ENCODE data around the gene SF3B6. TPM values are rescaled to one million over a fixed set of nuclear protein-coding genes. Genes with fewer than 3 reads are reported as not detected.

Gene SF3B6
- total and polyA plus RNA-seq, 9 of the 15 experiments (the other 6 are each of a cell fraction or from before 2014, with no cell fraction given): 146 to 591 (median 295) TPM

GRCh38 chr2:24117902-24118301 is 41.8 kb upstream of the SF3B6 start:
- Histone ChIP-seq H3K27ac (ENCODE audit: extremely low read depth, low read depth, low read length) (no peak overlapping the region), H3K9ac (ENCODE audit: insufficient read depth in 1 of 2, low read depth in 2 of 2, low read length in 2 of 2) (no peak overlapping the region), H3K4me2 (ENCODE audit: insufficient read depth, low read length) (no peak overlapping the region), H2AFZ (ENCODE audit: low read depth, low read length) (no peak overlapping the region), H3K9me1 (ENCODE audit: control insufficient read depth, insufficient read depth, low read length) (no peaks in the 10 kb centered on the region), H3K36me3 (ENCODE audit: control insufficient read depth, insufficient read depth, low read length) (no peaks in the 10 kb centered on the region), H3K27me3 (ENCODE audit: control insufficient read depth in 2 of 2, insufficient read depth in 2 of 2, low read length in 2 of 2) (no peaks in the 10 kb centered on the region), H4K20me1 (replicated peaks; ENCODE audit: control insufficient read depth, insufficient read depth, low read length) (no peaks in the 10 kb centered on the region), H3K9me3 (replicated peaks; ENCODE audit: control insufficient read depth, insufficient read depth, low read depth, low read length) (0 out of 2 replicates have a peak, but pooled peaks cover 3% of the 10 kb centered on the region), H3K4me3 (no peak overlapping the region), H3K79me2 (ENCODE audit: control insufficient read depth, insufficient read depth, low read length) (no peaks in the 10 kb centered on the region), H3K4me1 (replicated peaks in 1 of 2; ENCODE audit: control insufficient read depth in 2 of 2, insufficient read depth in 2 of 2, low read length in 2 of 2) (peaks cover 1 to 3% of the 10 kb centered on the region in 2 experiments; a peak in 3 of 5 replicates)
- FAIRE-seq (no peak), ATAC-seq (no peak), DNase-seq (ENCODE audit: extremely low read depth in 1 of 4, low spot score in 3 of 4) (no peak)
- BruUV-seq (replicated peaks): no TSS peak
- intact Hi-C loops (cut with micrococcal nuclease) (no loop called here), in situ Hi-C loops (cut with MboI) (no loop called here)
- ChIA-PET CTCF (ENCODE audit: low intra/inter-chr PET ratio) (no interaction called here), POLR2A (interaction anchor here (1.6 kb wide), 2 partner anchors 10 to 41 kb away, joined by 3 to 4 read pairs; partner anchors contain the start of gene SF3B6)
- WGBS (ENCODE audit: insufficient coverage, low coverage, missing lambda C conversion rate): 0% methylated on average over 1 of the region's 1 CpG
- no peak for TF ChIP-seq POLR2B (IDR thresholded peaks at IDR 0.05; ENCODE audit: low read depth, partially characterized antibody)
- no peak for TF ChIP-seq MAX (CRISPR knock-in tag; IDR thresholded peaks at IDR 0.05)
- TF ChIP-seq ZNF436 (CRISPR knock-in tag; IDR thresholded peaks at IDR 0.05): no peak
- no peak for TF ChIP-seq ZNF778 (CRISPR knock-in tag; IDR thresholded peaks at IDR 0.05)
- no peak for TF ChIP-seq ATF1 (CRISPR knock-in tag; IDR thresholded peaks at IDR 0.05)
- TF ChIP-seq ATF1 (tag; IDR thresholded peaks at IDR 0.05): no peak

- Histone ChIP-seq H2AFZ (ENCODE audit: low read depth, low read length) (no peak overlapping the region), H3K27ac (ENCODE audit: extremely low read depth, low read depth, low read length) (no peak overlapping the region), H3K9ac (ENCODE audit: insufficient read depth in 1 of 2, low read depth in 2 of 2, low read length in 2 of 2) (no peak overlapping the region), H3K9me3 (replicated peaks; ENCODE audit: control insufficient read depth, insufficient read depth, low read depth, low read length) (0 out of 2 replicates have a peak, but pooled peaks cover 3% of the 10 kb centered on the region), H3K9me1 (ENCODE audit: control insufficient read depth, insufficient read depth, low read length) (no peaks in the 10 kb centered on the region), H3K27me3 (ENCODE audit: control insufficient read depth in 2 of 2, insufficient read depth in 2 of 2, low read length in 2 of 2) (no peaks in the 10 kb centered on the region), H3K4me1 (replicated peaks in 1 of 2; ENCODE audit: control insufficient read depth in 2 of 2, insufficient read depth in 2 of 2, low read length in 2 of 2) (peaks cover 4 to 14% of the 10 kb centered on the region in 2 experiments; a peak in 3 of 5 replicates), H4K20me1 (replicated peaks; ENCODE audit: control insufficient read depth, insufficient read depth, low read length) (no peaks in the 10 kb centered on the region), H3K4me2 (ENCODE audit: insufficient read depth, low read length) (no peak overlapping the region), H3K36me3 (ENCODE audit: control insufficient read depth, insufficient read depth, low read length) (no peaks in the 10 kb centered on the region), H3K4me3 (no peak overlapping the region), H3K79me2 (ENCODE audit: control insufficient read depth, insufficient read depth, low read length) (no peaks in the 10 kb centered on the region)
- ChIA-PET CTCF (ENCODE audit: low intra/inter-chr PET ratio) (no interaction called here), POLR2A (interaction anchor here (0.8 kb wide), 1 partner anchor 345 kb away, joined by 4 read pairs; no protein-coding TSS in a partner anchor)
- ATAC-seq: no peak
- intact Hi-C loops (cut with micrococcal nuclease): no loop called here
- 24% methylated on average over 2 of the region's 2 CpGs for WGBS (ENCODE audit: insufficient coverage, low coverage, missing lambda C conversion rate)
- DNase-seq (ENCODE audit: extremely low read depth in 1 of 4, low spot score in 3 of 4): no peak
- BruUV-seq (replicated peaks): no TSS peak
- in situ Hi-C loops (cut with MboI): no loop called here
- FAIRE-seq: no peak
- peak; percentile 44; the same call in 1 of the 2 replicates for TF ChIP-seq TEAD2 (tag; IDR thresholded peaks at IDR 0.05)
These were observed 38.9 kb upstream of the SF3B6 start for GRCh38 chr2:24115057-24115456.

Data from K562 (cell line).